Pulmonary artery endothelial cell (primary cell): ENCODE data around the gene COL11A1. TPM values are rescaled to one million over a fixed set of nuclear protein-coding genes. Genes with fewer than 3 reads are reported as not detected.
"Not testable (repeated sequence)": the region's sequence is repeated elsewhere in the genome, so short reads cannot be mapped to it uniquely, and the experiment has no call there.

Source experiments
- DNase-seq: peaks from one replicate; pipeline ENCODE4 v3.0.0-alpha.2; 2011; ENCODE audit warnings: low read depth, low spot score
- total RNA-seq: library from RNA; depleted of rRNA; stranded (reverse); fragments of >200 nt; gene quantifications from 2 replicates; pipeline ENCODE4 v1.2.3, GENCODE V29; 2014

The COL11A1 gene
- total RNA-seq, 1 donor from 2014 or later = not detected

DNA sequence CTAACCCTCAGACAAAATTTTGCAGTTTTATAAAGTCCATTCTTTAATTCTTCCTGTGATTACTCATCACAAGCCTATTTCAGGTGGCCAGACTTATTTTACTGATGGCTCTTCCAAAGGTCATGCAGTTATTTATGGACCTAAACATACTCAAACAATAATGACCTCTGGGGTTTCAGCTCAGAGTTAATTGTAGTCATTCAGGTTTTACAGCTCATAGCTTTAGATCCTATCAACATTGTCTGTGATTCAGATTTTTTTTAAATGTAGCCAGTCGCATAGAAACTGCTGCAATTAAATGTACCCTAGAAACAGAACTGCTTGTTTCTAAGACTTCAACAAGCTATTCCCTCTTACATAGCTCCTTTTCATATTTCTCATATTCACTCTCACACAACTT, 270.8 kb downstream of the COL11A1 start:
- DNase-seq = no peak

- no peak for DNase-seq
Measured at GRCh38 chr1:102836991-102837390, 271.3 kb downstream of the COL11A1 start.

DNA sequence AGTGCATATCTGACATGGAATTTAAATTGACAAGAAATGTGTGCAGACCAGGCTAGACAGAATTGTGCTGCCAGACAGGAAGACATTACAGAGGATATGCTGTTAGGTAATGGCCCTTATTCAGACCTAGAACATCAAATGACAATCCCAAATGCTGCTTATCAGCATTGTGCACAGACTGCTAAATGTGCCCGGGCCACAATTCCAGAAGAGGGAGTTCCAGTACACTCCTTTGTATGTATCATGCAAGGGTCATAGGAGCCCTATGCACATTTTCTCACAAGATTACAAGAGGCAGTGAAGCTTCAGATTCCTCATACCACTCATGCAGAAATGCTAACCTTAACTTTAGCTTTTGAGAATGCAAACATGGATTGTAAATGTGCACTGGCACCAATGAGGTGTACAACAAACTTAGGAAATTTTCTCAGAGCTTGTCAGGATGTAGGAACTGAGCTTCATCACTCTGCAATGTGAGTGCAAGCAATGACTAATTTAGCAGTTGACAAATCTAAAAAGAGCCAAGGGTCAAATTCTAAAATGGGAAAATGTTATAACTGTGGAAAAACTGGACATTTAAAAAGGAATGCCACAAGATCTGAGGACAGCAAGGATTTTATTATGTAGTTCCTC, 273.5 kb downstream of the COL11A1 start:
- no peak for DNase-seq

DNA sequence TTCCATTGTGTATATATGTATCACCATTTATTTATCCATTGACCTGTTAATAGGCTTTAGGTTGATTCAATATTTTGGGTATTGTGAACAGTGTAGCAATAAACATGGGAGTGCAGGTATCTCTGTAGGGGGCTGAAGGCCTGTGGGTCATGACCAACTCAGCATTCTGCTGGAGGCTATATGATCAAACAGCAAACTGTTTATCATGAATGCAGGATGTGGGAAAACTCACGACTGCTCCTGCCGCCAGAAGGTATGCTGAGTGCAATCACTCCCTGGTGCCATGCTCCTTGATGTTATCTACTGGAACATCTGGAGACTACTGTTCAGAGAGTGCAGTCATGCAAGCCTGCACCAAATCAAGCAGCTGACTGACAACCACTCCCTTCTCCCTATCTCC, 275.2 kb downstream of the COL11A1 start:
- no peak for DNase-seq

DNA sequence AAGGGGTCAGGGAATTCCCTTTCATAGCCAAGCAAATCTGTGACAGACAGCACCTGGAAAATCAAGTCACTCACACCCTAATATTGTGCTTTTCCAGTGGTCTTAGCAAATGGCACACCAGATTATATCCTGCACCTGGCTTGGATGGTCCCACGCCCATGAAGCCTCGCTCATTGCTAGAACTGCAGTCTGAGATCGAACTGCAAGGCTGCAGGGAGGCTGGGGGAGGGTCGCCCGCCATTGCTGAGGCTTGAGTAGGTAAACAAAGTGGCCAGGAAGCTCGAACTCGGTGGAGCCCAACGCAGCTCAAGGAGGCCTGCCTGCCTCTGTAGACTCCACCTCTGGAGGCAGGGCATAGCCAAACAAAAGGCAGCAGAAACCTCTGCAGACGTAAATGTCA, 281.6 kb downstream of the COL11A1 start:
- not testable (repeated sequence) for DNase-seq
